ENCODE data around the gene LSAMP.

The LSAMP gene

DNA sequence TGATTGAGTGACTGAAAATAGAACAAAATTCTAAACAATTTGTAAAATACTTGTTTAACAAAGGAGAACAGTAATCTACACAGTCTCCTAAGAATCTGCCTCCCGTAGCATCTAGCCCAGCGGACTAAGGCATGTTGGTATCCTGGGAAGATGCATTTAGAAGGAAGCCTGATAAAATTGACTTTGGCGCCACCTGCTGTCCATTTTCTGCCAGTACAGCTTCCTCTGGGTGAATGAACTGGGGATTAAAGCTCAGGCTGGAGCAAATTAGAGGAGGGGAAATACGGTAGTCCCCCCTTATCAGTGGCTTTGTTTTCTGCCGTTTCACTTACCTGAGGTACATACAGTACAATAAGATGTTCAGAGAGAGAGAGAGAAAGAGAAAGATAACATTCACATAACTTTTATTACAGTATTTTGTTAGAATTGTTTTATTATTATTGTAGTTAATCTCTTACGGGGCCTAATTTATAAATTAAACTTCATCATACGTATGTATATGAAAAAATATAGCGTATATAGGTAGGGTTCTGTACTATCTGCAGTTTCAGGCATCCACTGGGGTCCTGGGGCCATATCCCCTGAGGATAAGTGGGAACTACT, 630.4 kb downstream of the LSAMP start:
- peak overlapping the region; percentile 40; the same call in 1 of the 2 replicates for H2AFZ ChIP-seq (ENCODE audit: low read length)
- no peak overlapping the region for H3K4me2 ChIP-seq (ENCODE audit: low read depth, low read length, poor library complexity, severe bottlenecking)
- H4K20me1 ChIP-seq (ENCODE audit: insufficient read depth, low read length, poor library complexity, severe bottlenecking) = no peaks in the 10 kb centered on the region
- no peaks in the 10 kb centered on the region for H3K27me3 ChIP-seq (ENCODE audit: insufficient read depth, low read length, poor library complexity, severe bottlenecking)
- H3K4me3 ChIP-seq (ENCODE audit: low read length, poor library complexity, severe bottlenecking) = no peak overlapping the region
- H3K36me3 ChIP-seq (ENCODE audit: insufficient read depth, low read length) = no peaks in the 10 kb centered on the region
- H3K4me1 ChIP-seq (ENCODE audit: insufficient read depth, low read length, poor library complexity, severe bottlenecking) = no peaks in the 10 kb centered on the region
- H3K9me2 ChIP-seq (replicated peaks; ENCODE audit: low read depth, low read length) = no peaks in the 10 kb centered on the region
- no peak overlapping the region for H3K9ac ChIP-seq (ENCODE audit: low read depth, low read length, poor library complexity, severe bottlenecking)
- H3F3A ChIP-seq (ENCODE audit: low read depth) = no peaks in the 10 kb centered on the region
- no peaks in the 10 kb centered on the region for H3K9me3 ChIP-seq (ENCODE audit: insufficient read depth, low read depth, low read length)
- TF ChIP-seq EZH2phosphoT487 (IDR thresholded peaks at IDR 0.05; ENCODE audit: borderline replicate concordance) = no peak
- TF ChIP-seq, protein P1, sequence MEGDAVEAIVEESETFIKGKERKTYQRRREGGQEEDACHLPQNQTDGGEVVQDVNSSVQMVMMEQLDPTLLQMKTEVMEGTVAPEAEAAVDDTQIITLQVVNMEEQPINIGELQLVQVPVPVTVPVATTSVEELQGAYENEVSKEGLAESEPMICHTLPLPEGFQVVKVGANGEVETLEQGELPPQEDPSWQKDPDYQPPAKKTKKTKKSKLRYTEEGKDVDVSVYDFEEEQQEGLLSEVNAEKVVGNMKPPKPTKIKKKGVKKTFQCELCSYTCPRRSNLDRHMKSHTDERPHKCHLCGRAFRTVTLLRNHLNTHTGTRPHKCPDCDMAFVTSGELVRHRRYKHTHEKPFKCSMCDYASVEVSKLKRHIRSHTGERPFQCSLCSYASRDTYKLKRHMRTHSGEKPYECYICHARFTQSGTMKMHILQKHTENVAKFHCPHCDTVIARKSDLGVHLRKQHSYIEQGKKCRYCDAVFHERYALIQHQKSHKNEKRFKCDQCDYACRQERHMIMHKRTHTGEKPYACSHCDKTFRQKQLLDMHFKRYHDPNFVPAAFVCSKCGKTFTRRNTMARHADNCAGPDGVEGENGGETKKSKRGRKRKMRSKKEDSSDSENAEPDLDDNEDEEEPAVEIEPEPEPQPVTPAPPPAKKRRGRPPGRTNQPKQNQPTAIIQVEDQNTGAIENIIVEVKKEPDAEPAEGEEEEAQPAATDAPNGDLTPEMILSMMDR (conservative IDR thresholded peaks at IDR 0.05; ENCODE audit: low read length) = peak; percentile 97
- H3K79me2 ChIP-seq (ENCODE audit: insufficient read depth, low read length) = no peaks in the 10 kb centered on the region

DNA sequence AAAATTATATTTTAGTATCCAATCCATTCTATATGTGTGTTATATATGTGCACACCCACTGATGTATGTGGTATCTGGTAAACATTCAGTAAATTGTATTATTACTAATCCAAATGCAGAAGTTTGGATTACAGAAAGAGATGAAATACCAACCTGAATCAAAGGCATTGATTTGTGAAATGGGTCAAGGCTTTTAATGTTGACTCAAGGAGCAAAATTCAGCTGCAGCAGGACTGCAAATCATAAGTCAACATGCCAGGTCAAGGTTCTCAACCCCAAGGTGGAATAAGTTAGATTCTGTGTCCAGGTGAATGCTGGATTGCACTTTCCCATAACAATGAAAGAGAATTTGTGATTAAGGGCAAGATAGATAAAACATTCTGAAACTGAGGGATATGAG, 631.3 kb downstream of the LSAMP start:
- Histone ChIP-seq H3K4me1 (ENCODE audit: insufficient read depth, low read length, poor library complexity, severe bottlenecking) (no peaks in the 10 kb centered on the region), H3K4me3 (ENCODE audit: low read length, poor library complexity, severe bottlenecking) (no peak overlapping the region), H3K9ac (ENCODE audit: low read depth, low read length, poor library complexity, severe bottlenecking) (no peak overlapping the region), H2AFZ (ENCODE audit: low read length) (no peak overlapping the region), H3K9me2 (replicated peaks; ENCODE audit: low read depth, low read length) (no peaks in the 10 kb centered on the region), H3K79me2 (ENCODE audit: insufficient read depth, low read length) (no peaks in the 10 kb centered on the region), H3F3A (ENCODE audit: low read depth) (no peaks in the 10 kb centered on the region), H3K4me2 (ENCODE audit: low read depth, low read length, poor library complexity, severe bottlenecking) (no peak overlapping the region), H3K36me3 (ENCODE audit: insufficient read depth, low read length) (no peaks in the 10 kb centered on the region), H3K27me3 (ENCODE audit: insufficient read depth, low read length, poor library complexity, severe bottlenecking) (no peaks in the 10 kb centered on the region), H4K20me1 (ENCODE audit: insufficient read depth, low read length, poor library complexity, severe bottlenecking) (no peaks in the 10 kb centered on the region), H3K9me3 (ENCODE audit: insufficient read depth, low read depth, low read length) (no peaks in the 10 kb centered on the region)
- TF ChIP-seq EZH2phosphoT487 (IDR thresholded peaks at IDR 0.05; ENCODE audit: borderline replicate concordance) = no peak
- TF ChIP-seq, protein P1 (conservative IDR thresholded peaks at IDR 0.05; ENCODE audit: low read length) = no peak

DNA sequence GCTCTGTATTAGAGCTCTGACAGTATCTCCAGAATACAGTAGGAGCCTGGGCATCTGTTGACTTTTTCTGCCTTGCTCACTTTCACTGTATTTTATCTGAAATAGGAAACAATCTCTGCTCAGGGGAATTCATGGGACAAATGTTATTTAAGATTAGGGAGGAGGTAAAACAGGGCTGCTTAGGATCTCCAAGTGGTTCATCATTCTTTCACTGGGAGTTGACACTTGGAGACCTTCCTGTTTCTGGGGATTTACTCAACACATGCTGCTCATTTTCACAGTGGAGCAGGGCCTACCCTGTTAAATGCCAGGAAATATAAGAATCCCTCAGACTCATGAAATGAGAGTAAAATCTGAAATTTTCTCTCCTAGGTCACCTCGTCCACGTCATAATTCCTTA, 636.5 kb downstream of the LSAMP start:
- no peak overlapping the region for H3K9ac ChIP-seq (ENCODE audit: low read depth, low read length, poor library complexity, severe bottlenecking)
- H3K4me2 ChIP-seq (ENCODE audit: low read depth, low read length, poor library complexity, severe bottlenecking) = no peak overlapping the region
- no peak overlapping the region for H3K4me3 ChIP-seq (ENCODE audit: low read length, poor library complexity, severe bottlenecking)
- H3K9me3 ChIP-seq (ENCODE audit: insufficient read depth, low read depth, low read length) = no peaks in the 10 kb centered on the region
- no peak overlapping the region for H2AFZ ChIP-seq (ENCODE audit: low read length)
- H3K4me1 ChIP-seq (ENCODE audit: insufficient read depth, low read length, poor library complexity, severe bottlenecking) = no peaks in the 10 kb centered on the region
- no peaks in the 10 kb centered on the region for H3K9me2 ChIP-seq (replicated peaks; ENCODE audit: low read depth, low read length)
- H4K20me1 ChIP-seq (ENCODE audit: insufficient read depth, low read length, poor library complexity, severe bottlenecking) = no peaks in the 10 kb centered on the region
- no peaks in the 10 kb centered on the region for H3K79me2 ChIP-seq (ENCODE audit: insufficient read depth, low read length)
- no peaks in the 10 kb centered on the region for H3F3A ChIP-seq (ENCODE audit: low read depth)
- H3K27me3 ChIP-seq (ENCODE audit: insufficient read depth, low read length, poor library complexity, severe bottlenecking) = no peaks in the 10 kb centered on the region
- H3K36me3 ChIP-seq (ENCODE audit: insufficient read depth, low read length) = no peaks in the 10 kb centered on the region
- TF ChIP-seq, protein P1 (conservative IDR thresholded peaks at IDR 0.05; ENCODE audit: low read length) = no peak
